Measurements from ENCODE around the gene SCNN1B.
"Not testable (repeated sequence)": the region's sequence is repeated elsewhere in the genome, so short reads cannot be mapped to it uniquely, and the experiment has no call there.

Gene SCNN1B

DNA sequence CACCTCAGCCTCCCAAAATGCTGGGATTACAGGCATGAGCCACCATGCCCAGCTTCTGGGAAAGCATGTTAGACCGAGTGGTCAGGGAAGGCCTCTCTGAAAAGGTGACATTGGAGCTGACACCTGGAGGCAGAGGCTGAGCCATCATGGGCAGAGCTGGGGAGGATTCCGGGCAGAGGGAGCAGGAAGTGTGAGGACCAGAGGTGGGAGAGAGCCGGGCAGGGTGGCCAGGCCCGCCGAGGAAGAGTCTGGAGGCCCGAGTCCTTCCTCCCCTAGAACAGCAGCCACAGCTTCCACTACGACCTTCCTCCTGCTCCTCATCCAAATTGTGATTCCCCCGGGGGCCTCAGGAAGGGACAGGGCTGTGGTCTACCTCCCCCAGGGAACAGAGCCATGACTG is 76.2 kb downstream of the SCNN1B start:
- DNase-seq (ENCODE audit: low spot score) (no peak), FAIRE-seq (no peak)

DNA sequence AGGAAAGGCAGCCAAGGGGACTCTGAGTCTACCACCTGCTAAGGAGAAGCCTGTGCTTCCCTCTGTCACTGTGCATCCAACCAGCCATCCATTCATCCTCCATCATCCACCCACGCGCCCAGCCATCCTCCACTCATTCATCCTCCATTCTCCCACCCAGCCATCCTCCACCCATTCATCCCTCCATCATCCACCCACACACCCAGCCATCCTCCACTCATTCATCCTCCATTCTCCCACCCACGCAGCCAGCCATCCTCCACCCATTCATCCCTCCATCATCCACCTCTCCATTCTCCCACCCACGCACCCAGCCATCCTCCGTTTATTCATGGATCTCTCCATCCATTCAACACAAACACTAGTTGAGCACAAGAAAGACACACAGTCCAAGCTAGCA is 76.8 kb downstream of the SCNN1B start:
- DNase-seq (ENCODE audit: low spot score) (no peak), FAIRE-seq (no peak)

DNA sequence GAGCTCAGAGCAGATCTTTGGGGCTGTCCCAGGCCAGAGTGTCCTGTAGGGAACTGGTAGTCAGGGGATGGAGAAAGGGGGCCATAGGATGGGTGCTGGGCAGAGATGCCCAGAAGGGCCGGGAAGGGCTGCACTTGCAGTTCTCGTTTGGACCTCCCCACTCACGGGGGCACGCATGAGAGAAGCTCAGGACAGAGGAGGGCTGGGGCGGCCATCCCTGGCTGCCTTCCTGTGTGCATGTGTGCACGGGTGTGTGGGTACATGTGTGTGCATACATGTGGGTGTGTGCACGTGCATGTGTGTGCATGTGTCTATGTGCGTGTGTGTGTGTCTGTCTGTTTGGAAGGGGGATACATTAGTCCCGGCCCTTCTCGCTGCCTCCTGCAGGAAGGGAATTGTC is 77.6 kb downstream of the SCNN1B start:
- FAIRE-seq (no peak), DNase-seq (ENCODE audit: low spot score) (no peak)

DNA sequence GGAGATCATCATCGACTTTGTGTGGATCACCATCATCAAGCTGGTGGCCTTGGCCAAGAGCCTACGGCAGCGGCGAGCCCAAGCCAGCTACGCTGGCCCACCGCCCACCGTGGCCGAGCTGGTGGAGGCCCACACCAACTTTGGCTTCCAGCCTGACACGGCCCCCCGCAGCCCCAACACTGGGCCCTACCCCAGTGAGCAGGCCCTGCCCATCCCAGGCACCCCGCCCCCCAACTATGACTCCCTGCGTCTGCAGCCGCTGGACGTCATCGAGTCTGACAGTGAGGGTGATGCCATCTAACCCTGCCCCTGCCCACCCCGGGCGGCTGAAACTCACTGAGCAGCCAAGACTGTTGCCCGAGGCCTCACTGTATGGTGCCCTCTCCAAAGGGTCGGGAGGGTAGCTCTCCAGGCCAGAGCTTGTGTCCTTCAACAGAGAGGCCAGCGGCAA is 78.4 kb downstream of the SCNN1B start:
- FAIRE-seq (no peak), DNase-seq (ENCODE audit: low spot score) (no peak)

DNA sequence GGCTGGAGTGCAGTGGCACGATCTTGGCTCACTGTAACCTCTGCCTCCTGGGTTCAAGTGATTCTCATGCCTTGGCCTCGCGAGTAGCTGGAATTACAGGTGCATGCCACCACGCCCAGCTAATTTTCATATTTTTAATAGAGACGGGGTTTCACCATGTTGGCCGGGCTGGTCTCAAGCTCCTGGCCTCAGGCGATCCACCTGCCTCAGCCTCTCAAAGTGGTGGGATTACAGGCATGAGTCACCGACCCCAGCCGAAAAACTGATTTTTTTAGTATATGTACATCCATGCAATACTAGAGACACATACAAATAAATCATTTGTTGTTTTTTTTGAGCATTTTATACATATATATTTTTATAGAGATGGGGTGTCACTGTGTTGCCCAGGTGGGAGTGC is 79.6 kb downstream of the SCNN1B start:
- FAIRE-seq; DNase-seq (ENCODE audit: low spot score): not testable (repeated sequence)

DNA sequence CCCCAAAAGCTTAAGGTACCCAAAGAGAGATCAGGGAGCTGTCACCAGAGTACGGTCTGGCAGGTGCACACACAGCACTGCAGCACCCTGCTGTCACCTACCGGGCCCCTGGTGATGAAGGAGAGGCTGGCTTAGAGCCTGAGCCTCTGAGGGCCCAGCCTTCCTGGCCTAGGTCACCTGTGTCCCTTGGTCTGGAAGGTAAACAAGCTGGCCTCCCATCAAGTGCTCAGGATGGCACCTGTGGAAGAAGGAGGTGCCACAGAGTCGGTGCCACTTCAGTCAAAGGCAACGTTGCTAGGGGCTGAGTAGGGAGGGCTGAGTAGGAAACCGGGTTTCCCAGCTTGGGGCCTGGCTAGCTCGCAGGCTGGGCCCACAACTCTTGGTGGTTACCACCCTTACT is 80.2 kb downstream of the SCNN1B start:
- FAIRE-seq (no peak), DNase-seq (ENCODE audit: low spot score) (no peak)

DNA sequence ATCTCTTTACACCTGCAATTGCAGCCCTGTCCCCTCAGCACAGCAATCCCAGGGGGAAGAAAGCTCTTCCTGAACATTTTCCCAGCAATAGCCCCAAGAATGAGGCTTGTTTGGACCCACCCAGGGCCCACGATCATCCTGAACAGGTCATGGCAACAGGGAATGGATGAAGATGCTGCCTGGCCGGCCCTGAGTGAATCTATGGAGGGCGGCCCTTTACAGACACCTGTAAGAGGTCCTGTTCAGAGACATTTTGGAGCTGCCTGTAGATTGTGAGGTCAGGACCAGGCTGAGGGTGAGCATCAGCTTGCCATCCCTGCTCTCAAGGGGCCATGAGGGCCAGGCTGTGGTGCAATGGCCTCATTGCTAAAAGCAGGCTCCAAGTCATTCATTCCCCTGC is 81.8 kb downstream of the SCNN1B start:
- no peak for DNase-seq (ENCODE audit: low spot score)
- no peak for FAIRE-seq

DNA sequence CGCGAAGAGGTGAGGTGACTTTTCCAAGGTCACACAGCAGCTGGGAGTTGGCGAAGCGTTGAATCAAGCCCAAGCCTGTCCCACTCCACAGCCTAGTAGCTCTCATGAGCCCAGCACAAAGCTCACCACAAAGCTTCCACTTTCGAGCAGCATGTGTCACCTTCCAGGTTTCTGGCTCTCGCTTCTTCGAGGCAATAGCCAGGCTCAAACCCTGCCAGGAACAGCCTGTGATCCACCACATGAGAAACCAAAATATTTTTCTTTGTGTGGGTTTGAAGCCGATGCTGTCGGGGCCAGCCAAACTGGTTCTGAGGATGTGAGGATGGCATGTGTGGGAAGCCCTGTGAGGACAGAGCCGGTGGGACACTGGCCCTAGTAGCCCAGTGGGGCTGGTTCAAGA is 82.8 kb downstream of the SCNN1B start:
- no peak for FAIRE-seq

DNA sequence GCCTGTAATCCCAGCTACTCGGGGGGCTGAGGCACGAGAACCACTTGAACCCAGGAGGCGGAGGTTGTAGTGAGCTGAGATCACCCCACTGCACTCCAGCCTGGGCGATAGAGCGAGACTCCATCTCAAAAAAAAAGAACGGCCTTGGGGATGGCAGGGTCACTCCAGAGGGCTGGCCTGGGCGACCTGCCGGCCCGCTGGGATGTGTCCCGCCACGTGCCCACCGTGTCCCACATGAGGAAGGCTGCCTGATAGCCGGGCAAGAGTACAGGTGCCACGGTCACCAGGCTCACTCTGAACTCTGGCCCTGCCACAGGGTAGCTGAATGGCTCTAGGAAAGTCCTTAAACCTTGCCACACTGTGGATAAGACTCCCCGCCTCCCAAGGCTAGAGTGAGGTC is 83.3 kb downstream of the SCNN1B start:
- no peak for DNase-seq (ENCODE audit: low spot score)
- FAIRE-seq = no peak

More for the DNA sequence above, 82.8 kb downstream of the SCNN1B start:
- no peak for DNase-seq (ENCODE audit: low spot score)

DNA sequence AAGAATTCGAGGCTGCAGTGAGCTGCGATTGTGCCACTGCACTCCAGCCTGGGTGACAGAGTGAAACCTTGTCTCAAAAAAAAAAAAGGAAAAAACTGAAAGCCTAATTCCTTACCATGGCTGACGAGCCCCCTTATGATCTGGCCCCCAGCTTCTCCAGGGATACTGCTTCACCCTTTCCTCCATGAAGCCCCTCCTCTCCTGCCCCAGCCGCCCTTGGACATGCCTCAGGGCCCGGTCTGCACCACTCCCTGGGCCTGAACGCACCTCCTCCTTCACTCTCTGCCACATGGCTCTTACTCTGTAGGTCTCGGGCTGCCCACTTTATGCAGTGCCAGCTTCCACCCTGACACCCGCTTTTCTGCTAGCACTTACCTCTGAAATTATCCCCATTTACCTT is 85.6 kb downstream of the SCNN1B start:
- FAIRE-seq = no peak
- no peak for DNase-seq (ENCODE audit: low spot score)

DNA sequence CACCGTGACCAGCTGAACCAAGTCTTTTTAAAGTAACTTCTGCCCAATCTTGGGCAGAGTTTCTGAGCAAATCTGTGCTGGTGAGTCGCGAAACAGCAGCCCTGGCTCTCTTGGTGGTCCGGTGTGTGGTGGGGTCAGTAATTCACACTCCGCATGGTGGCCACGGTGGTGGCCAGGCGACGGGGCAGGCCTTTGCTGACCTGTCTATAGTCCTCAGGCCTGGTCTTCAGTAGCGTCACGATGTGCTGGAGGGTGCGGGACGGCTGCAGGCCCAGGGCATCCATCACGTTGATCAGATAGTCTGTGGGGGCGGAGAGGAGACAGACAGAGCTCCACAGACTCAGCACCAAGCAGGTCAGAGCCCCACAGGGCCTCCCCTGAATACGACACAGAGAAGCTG is 86.7 kb downstream of the SCNN1B start:
- DNase-seq (ENCODE audit: low spot score) (no peak), FAIRE-seq (no peak)

DNA sequence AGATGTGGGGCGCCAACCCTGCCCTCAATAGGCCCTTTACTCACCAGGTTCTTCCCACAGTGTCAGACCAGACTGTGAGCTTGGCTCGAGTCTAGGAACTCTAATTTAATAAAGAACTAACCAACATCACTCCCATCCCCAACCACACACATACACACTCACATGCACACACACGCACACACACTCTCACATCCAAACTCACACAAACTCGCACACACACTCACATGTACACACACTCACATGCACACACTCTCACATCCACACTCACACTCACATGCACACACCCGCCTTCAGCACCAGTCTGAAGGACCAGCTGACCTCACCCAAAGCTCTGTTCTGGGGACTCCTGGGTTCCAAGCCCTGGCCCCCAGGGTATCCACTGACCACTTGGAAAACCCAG is 87.1 kb downstream of the SCNN1B start:
- no peak for FAIRE-seq

DNA sequence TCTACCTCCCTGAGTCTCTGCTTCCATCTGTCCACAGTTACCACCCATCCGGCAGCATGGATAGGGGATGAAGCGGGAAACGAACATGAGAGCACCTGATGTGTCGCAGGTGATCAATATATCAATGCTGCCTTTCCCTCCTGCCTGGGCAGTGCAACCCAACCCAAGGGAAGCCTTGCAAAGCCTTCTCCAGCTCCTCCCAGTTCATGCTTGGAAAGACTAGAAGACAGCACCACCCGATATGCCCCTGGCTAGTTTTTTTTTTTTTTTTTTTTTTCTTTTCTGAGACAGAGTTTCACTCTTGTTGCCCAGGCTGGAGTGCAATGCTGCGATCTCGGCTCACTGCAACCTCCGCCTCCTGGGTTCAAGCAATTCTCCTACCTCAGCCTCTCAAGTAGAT is 87.8 kb downstream of the SCNN1B start:
- FAIRE-seq; DNase-seq (ENCODE audit: low spot score): not testable (repeated sequence)

More for the DNA sequence above, 87.1 kb downstream of the SCNN1B start:
- no peak for DNase-seq (ENCODE audit: low spot score)

DNA sequence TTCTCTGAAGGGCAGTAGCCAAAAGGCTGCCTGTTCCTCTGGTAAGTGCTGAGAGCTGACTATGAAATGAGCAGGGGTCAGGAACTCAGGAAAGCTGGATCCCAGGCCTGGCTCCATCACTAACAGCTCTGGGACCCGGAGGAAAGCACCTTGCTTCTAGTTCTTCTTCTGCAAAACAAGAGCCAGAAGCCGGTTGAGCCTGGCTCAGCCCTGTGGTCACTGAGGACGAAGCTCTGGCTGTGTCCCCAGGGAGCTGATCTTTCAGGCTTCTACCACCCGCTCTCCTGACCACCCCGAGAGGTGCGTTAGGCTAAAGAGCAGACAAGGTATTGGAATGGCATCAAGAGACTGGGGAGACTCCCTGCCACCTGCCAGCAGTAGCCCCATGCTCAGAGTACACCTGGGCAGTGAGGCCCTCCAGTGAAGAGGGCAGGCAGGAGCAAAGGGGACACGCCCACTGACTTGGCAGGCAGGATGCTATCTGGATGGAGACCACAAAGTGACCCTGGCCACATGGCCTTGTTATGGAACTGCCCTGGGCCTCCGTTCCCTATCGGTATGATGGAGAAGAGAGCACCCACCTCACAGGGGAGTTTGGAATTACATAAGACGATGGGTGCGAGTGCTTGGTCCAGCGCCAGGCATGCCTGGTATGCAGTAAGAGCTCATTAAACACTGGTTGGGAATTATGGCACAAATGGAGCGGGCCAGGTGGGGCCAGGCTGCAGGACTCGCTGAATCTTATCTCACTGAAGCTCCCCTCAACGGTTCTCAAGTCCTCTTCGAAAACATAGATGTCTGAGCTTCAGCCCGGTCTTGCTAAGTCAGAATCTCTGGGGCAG is 89.5 kb downstream of the SCNN1B start:
- DNase-seq (ENCODE audit: low spot score) (no peak), FAIRE-seq (no peak)

DNA sequence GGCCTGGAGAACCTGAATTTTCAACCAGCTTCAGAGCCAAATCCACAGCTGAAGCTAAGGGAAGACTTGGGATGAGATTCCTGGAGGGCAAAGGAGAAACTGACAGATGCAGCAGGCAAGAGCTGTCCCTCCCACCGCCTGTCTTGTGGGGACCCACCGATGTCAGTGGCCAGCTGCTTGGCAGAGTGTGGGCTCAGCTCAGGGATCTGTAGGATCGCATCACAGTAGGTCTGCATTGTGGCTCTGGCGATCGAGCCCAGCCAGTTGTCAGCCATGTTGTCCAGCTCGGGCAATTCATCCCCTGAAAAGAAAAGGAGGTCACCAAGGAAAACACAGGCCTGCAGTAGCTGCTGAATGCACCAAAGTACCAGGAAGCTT is 90.1 kb downstream of the SCNN1B start:
- FAIRE-seq (no peak), DNase-seq (ENCODE audit: low spot score) (no peak)

DNA sequence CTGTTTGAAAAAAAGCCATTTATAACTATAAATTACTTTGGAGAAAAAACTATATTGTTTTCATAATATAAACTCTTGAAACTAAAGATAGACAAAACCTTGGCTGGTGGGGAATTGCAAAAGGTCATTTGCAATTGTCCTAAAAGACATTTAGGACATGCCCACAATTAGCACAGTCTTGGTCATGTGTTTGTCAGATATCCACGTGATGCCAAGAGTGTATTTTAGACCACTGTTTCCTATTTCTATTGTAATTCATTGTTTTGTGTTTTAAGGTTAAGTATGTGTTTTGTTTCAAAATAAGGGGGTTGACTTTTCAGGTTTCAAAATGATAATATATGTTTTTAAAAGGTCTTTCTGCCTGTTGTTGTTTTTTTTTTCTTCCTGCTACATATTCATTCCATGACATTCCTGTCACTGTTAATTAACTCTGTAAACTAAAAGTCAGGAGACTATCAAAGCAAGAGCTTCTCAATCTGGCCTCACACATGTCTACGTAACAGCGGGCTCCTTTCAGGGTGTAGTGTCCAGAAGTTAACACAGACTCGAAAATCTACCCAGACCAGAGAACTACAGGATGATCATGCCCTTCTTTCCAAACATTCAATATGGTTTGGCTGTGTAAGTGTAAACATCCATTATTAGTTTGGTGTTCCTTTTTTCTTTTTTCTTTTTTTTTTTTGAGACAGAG is 92.2 kb downstream of the SCNN1B start:
- FAIRE-seq (no peak), DNase-seq (ENCODE audit: low spot score) (no peak)

DNA sequence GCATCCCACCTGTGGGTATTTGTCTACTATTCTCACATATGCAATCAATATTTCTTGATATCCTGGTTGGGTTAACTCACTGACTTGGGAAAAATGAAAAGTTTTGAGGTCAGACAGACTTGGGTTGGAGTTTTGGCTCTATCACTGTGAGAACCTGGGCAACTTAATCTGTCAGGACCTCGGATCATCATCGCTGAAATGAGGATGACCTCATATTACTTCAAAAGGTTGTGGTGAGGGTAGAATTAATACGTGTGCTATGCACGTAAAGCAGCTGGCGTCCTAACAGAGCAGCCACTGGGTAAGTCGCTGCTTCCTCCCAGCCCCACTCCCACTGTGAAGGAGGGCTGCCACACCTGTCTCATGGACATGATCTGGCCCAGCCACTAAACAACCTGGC is 93.6 kb downstream of the SCNN1B start:
- no peak for FAIRE-seq
- DNase-seq (ENCODE audit: low spot score) = no peak

DNA sequence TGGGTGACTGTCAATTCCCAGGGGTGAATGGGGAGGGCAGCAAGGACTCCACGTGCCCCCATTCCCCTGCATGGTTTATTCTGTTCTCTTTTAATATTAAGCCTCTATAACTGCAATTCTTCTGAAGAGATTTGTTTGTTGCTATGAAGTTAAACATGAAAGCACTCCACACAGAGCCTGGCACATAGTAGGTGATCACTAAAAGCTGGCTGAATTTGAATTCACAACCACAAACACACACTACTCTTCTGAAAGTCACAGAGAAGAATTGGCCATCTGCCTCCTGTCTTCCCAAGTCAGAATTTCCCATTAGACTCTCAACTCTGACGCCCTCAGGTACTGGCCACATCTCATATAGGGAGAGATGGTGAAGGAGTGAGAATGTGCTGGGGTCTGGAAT is 95.4 kb downstream of the SCNN1B start:
- DNase-seq (ENCODE audit: low spot score) = no peak
- FAIRE-seq = no peak

DNA sequence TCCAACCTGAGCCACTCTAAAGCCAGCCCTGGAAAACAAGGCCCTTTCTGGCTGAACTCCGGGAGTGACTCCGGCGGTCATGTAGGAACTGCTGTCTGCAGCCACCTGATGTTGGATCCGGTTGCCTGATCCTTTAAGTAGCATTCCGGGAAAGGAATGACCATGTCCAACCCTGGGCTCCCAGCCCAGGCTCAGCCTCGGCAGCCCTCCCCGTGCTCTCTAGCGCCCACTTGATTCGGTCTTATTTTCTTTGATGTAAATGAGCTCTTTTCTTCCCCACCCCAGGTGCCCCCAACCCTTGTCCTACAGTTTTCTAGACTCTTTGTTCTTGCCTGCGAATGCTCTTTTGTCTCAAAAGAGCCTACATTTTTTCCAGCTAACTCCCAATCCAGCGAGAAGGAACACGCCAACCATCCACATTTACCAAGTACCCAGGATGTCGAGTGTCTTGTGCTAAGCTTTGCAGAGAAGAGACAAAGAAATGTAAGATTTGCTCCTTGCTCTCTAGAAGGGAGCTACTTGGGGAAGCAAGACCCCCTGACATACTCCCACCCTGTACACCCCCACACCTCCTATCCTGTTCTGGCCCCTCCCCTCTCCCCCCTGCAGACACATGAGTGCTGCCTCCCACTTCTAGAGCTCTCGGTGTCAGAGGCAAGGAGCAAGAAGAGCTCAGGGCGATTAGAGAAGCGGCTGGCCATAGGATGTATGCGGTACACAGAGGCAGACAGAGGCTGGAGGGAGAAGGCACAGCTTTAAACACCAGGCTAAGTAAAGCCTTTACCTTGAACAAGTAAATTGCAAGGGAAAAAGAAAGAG is 97.1 kb downstream of the SCNN1B start:
- FAIRE-seq = no peak

DNA sequence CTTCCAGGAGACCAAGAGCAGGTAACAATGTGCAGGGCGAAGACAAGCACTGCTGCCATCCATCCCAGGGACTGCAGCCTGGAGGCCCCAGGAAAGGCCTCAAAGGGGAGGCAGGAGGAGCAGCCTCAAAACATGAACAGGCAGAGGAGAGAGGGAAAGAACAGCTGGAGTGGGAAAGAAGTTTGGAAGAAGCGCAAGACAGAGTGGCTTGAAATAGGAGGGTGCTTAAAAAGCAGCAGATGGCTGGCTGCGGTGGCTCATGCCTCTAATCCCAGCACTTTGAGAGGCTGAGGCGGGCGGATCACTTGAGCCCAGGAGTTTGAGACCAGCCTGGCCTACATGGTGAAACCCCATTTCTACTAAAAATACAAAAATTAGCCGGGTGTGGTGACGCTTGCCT is 98.3 kb downstream of the SCNN1B start:
- FAIRE-seq = not testable (repeated sequence)

More for the DNA sequence above, 97.1 kb downstream of the SCNN1B start:
- no peak for DNase-seq (ENCODE audit: low spot score)

DNA sequence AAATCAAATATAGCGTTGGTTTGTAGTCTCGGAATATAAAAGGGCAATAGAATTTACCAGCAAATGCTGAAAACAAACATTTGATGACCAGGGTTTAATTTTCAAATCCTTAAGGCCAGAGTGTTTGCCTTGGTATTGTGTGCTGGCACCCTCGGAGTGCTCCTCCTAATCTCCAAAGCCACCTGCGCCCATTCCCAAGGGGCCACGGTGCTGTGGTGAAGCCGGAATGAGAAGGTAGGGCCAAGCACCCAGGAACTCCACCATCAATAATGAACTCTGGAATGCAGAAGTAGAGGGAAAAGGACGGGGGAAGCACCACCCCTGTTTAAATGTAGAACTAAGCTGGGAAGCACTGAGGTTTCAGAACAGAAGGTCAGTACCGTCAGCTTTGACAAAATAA is 99.0 kb downstream of the SCNN1B start:
- FAIRE-seq (no peak), DNase-seq (ENCODE audit: low spot score) (no peak)

More for the DNA sequence above, 98.3 kb downstream of the SCNN1B start:
- not testable (repeated sequence) for DNase-seq (ENCODE audit: low spot score)

DNA sequence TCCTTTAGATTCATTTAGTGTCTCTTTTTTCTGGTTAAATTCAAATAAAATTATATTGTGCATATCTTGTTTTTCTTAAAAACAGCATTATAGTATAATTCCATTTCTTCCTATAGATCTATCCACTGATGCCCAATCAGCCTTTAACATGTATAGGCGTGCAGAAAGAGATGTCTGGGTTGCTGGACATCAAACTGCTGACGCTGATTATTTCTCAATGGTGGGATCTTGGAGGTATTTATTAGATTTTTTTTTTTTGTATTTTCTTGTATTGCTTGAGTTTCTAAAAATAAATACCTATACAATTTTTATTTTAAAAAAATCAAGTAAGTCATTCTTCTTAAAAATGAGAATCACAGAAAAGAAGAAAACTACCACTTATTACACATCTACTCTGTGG is 100.0 kb downstream of the SCNN1B start:
- FAIRE-seq (no peak), DNase-seq (ENCODE audit: low spot score) (no peak)
